Keratinocyte (primary cell): ENCODE results near the gene ACTG1. TPM values are rescaled to one million over a fixed set of nuclear protein-coding genes. Genes with fewer than 3 reads are reported as not detected.

Experiments used
- DNase-seq: peaks from one replicate; pipeline ENCODE4 v3.0.0-alpha.2; 2011; ENCODE audit warnings: low read depth, missing footprints, low spot score
- FAIRE-seq: peaks from 2 replicates; lab custom pipeline; 2011; peaks lifted over from hg19 to GRCh38; lab: Jason Lieb, UNC
- H2AFZ ChIP-seq: 2 replicates; pipeline ENCODE4 v1.6.0; 2012; ENCODE audit warnings: low read length, control low read depth, inconsistent platforms; ENCODE audit not compliant: control insufficient read depth
- H3K27ac ChIP-seq: 2 replicates; pipeline ENCODE4 v1.5.1; 2011; ENCODE audit warnings: low read length; ENCODE audit not compliant: control insufficient read depth, insufficient read depth
- H3K27me3 ChIP-seq: 3 replicates; pipeline ENCODE4 v1.6.0; 2011; ENCODE audit warnings: low read length; ENCODE audit not compliant: control insufficient read depth, insufficient read depth; ENCODE audit errors: extremely low read depth
- H3K36me3 ChIP-seq, 2 experiments: 2 replicates in 1 of 2; 3 replicates in 1 of 2; pipeline ENCODE4 v1.5.1; 2011; ENCODE audit warnings: low read length in 2 of 2, mild to moderate bottlenecking in 1 of 2; ENCODE audit not compliant: control insufficient read depth in 2 of 2, insufficient read depth in 2 of 2; ENCODE audit errors: extremely low read depth in 1 of 2
- H3K4me1 ChIP-seq: 3 replicates; pipeline ENCODE4 v1.5.1; 2011; ENCODE audit warnings: low read length; ENCODE audit not compliant: control insufficient read depth, insufficient read depth; ENCODE audit errors: extremely low read depth
- H3K4me2 ChIP-seq: 3 replicates; pipeline ENCODE4 v1.6.0; 2011; ENCODE audit warnings: low read depth, low read length; ENCODE audit not compliant: control insufficient read depth, insufficient read depth; ENCODE audit errors: extremely low read depth
- H3K4me3 ChIP-seq, 3 experiments: fragments of 200-600 bp in 1 of 3; sonication (generic) in 1 of 3; 2 replicates in 2 of 3; 3 replicates in 1 of 3; pipeline ENCODE4 v1.5.1; 2011 to 2016; ENCODE audit warnings: low read length in 3 of 3, mild to moderate bottlenecking in 3 of 3, control low read depth in 2 of 3, inconsistent platforms in 1 of 3, low read depth in 1 of 3, mixed read lengths in 1 of 3, mixed run types in 1 of 3, moderate library complexity in 1 of 3; ENCODE audit not compliant: control insufficient read depth in 2 of 3, insufficient read depth in 2 of 3; ENCODE audit errors: extremely low read depth in 1 of 3
- H3K79me2 ChIP-seq: 2 replicates; pipeline ENCODE4 v1.6.0; 2012; ENCODE audit warnings: low read length; ENCODE audit not compliant: control insufficient read depth, insufficient read depth
- H3K9ac ChIP-seq: 3 replicates; pipeline ENCODE4 v1.6.0; 2011; ENCODE audit warnings: low read length; ENCODE audit not compliant: control insufficient read depth, insufficient read depth; ENCODE audit errors: extremely low read depth
- H3K9me1 ChIP-seq: 3 replicates; pipeline ENCODE4 v1.6.0; 2011; ENCODE audit warnings: low read length; ENCODE audit not compliant: control insufficient read depth, insufficient read depth; ENCODE audit errors: extremely low read depth
- H3K9me3 ChIP-seq: 2 replicates; pipeline ENCODE4 v1.5.1; 2012; ENCODE audit warnings: low read depth, low read length; ENCODE audit not compliant: control insufficient read depth
- H4K20me1 ChIP-seq: 3 replicates; pipeline ENCODE4 v1.6.0; 2011; ENCODE audit warnings: low read length; ENCODE audit not compliant: control insufficient read depth, insufficient read depth; ENCODE audit errors: extremely low read depth
- CTCF ChIP-seq, 3 experiments: IDR thresholded peaks in 1 of 3; conservative IDR thresholded peaks in 1 of 3; optimal IDR thresholded peaks in 1 of 3; 2 replicates in 2 of 3; 3 replicates in 1 of 3; pipeline versions ENCODE3 to v1.5.1; 2011; ENCODE audit warnings: low read length in 3 of 3, mild to moderate bottlenecking in 3 of 3, moderate library complexity in 2 of 3, control low read depth in 1 of 3, inconsistent platforms in 1 of 3; ENCODE audit not compliant: insufficient read depth in 2 of 3; ENCODE audit errors: extremely low read depth in 1 of 3
- EZH2 ChIP-seq: IDR thresholded peaks from one replicate; pipeline ENCODE4 v1.6.1; 2012; ENCODE audit warnings: inconsistent platforms, mild to moderate bottlenecking, low read length, moderate library complexity
- dilution Hi-C: fragments of 300-500 bp; cut with MboI; formaldehyde crosslinking; loops from one replicate; pipeline ENCODE4 v1.7.0; 2020; ENCODE audit warnings: low sequenced_read_pairs; ENCODE audit not compliant: extremely low pct_ligation_motif_present
- polyA plus RNA-seq, 5 experiments: library from polyadenylated mRNA; depleted of rRNA in 3 of 5; stranded (reverse) in 3 of 5; stranded (forward) in 1 of 5; unstranded in 1 of 5; fragments of >200 nt; gene quantifications; 1 replicate in 1 of 5; 2 replicates in 3 of 5; 3 replicates in 1 of 5; pipeline versions ENCODE4 v1.2.1 to v1.2.3, GENCODE V29; 2011 to 2012; ENCODE audit warnings: missing spikeins in 2 of 5, low read depth in 1 of 5, low replicate concordance in 1 of 5

Gene ACTG1
- polyA plus RNA-seq, 1 donor (not counting 4 experiments of a cell fraction or from before 2014, with no cell fraction given): 1,867 TPM

GRCh38 chr17:81517009-81517338 lies 4.4 kb upstream of the ACTG1 start:
- H2AFZ ChIP-seq: no peak overlapping the region
- TF ChIP-seq CTCF (optimal IDR thresholded peaks at IDR 0.05 in 1 of 3, IDR thresholded peaks at IDR 0.05 in 1 of 3, conservative IDR thresholded peaks at IDR 0.05 in 1 of 3; ENCODE audit: extremely low read depth in 1 of 3, insufficient read depth in 2 of 3, low read length in 3 of 3): no peak
- TF ChIP-seq EZH2: no peak
- peaks cover 3% of the 10 kb centered on the region for H3K27me3 ChIP-seq
- H3K36me3 ChIP-seq: peaks cover 1 to 3% of the 10 kb centered on the region in 2 experiments
- no peak overlapping the region for H3K9ac ChIP-seq
- no peaks in the 10 kb centered on the region for H3K9me1 ChIP-seq
- no peak overlapping the region for H3K4me2 ChIP-seq
- peaks cover 5% of the 10 kb centered on the region for H3K79me2 ChIP-seq
- DNase-seq (no peak), FAIRE-seq (no peak)
- no peak overlapping the region for H3K27ac ChIP-seq
- dilution Hi-C loops: no loop called here
- peaks cover 14% of the 10 kb centered on the region for H3K4me1 ChIP-seq
- no peaks in the 10 kb centered on the region for H3K9me3 ChIP-seq
- no peak overlapping the region for H3K4me3 ChIP-seq
- H4K20me1 ChIP-seq: peaks cover 3% of the 10 kb centered on the region

DNA sequence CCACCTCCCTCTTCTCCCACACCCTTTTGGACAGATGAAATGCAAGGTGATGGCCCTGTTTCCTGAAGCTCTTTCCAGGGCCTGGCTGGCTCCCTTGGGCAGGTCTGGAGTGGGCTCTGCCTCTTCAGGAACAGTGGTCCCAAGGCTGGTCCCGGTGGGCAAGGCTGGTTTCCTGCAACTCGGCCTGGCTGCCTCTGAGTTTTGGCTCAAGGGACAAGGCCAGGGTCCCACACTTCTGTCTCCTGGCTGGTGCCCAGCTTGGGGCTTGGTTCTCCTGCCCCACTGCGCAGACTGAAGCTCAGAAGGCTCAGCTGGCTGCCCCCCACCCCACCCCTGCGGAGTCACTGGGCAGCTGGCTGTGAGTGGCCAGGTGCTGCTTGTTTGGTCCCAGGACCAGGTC lies 3.8 kb upstream of the ACTG1 start:
- Histone ChIP-seq H2AFZ (no peak overlapping the region), H3K36me3 (peaks cover 7% of the 10 kb centered on the region in 2 experiments), H3K9me3 (no peaks in the 10 kb centered on the region), H4K20me1 (peaks cover 8% of the 10 kb centered on the region), H3K79me2 (peaks cover 11% of the 10 kb centered on the region), H3K9ac (no peak overlapping the region), H3K4me1 (peaks cover 14% of the 10 kb centered on the region), H3K4me2 (peak overlapping the region; percentile 93), H3K9me1 (no peaks in the 10 kb centered on the region), H3K27ac (no peak overlapping the region), H3K27me3 (no peaks in the 10 kb centered on the region), H3K4me3 (no peak overlapping the region)
- no peak for FAIRE-seq
- dilution Hi-C loops: no loop called here
- TF ChIP-seq CTCF (optimal IDR thresholded peaks at IDR 0.05 in 1 of 3, IDR thresholded peaks at IDR 0.05 in 1 of 3, conservative IDR thresholded peaks at IDR 0.05 in 1 of 3; ENCODE audit: extremely low read depth in 1 of 3, insufficient read depth in 2 of 3, low read length in 3 of 3) (no peak), EZH2 (no peak)
- no peak for DNase-seq
